Fibroblast of skin of abdomen (primary cell): ENCODE results near the gene CHRDL2.

Experiments used
- DNase-seq: peaks from one replicate; pipeline ENCODE4 v3.0.0-alpha.2; 2013

CHRDL2 gene

DNA sequence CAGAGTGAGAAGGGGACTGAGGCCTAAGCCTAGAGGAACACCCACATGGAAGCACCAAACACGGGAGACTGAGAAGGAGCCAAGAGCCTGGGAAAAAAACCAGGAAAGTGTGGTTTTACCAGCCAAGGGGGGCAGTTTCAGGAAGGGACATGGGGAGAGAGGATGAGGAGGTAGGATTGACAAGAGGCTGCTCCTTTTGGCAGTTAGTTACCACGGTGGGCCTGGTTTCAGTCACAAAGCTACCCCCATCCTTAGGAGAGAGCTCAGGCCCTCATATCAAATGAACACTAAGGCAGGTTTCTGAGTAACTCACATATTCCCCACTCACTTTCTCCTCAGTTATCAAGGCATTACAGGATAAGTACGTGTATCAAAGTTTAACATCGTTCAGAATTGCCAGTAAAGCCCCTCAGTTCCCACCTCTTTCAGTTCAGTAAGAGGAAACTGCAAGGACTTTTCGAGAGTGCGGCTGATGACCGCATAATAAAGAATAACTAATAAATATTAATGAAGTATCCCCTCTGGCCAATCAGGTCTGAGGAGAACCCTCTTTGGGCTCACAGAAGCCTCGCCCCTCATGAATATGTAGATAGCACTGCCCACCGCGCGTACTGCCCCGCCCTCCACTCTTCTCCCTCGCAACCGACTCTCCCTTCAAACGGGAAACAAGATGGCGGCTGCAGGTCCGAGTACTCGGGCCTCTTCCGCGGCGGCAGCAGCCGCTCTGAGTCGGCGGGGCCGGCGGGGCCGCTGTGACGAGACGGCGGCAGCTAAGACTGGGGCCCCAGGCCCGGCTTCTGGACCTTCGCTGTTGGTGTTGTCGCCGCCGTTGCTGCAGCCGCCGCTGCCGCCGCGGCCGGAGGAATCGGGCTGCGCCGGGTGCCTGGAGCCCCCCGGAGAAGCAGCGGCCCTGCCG lies 17.2 kb upstream of the CHRDL2 start, which contains the start of gene RNF169:
Gene RNF169, plus strand, starts transcription at position 639 of the 916 bp plus-strand sequence. Its CDS starts 32 bp downstream, at position 671.
- DNase-seq: peak; percentile 96

GRCh38 chr11:74746868-74747267 lies 15.6 kb upstream of the CHRDL2 start:
- no peak for DNase-seq

- no peak for DNase-seq
Observed at GRCh38 chr11:74744277-74744676, 13.1 kb upstream of the CHRDL2 start.

- no peak for DNase-seq
Observed at GRCh38 chr11:74743640-74744039, 12.4 kb upstream of the CHRDL2 start.

GRCh38 chr11:74742070-74742469 lies 10.8 kb upstream of the CHRDL2 start:
- no peak for DNase-seq

DNA sequence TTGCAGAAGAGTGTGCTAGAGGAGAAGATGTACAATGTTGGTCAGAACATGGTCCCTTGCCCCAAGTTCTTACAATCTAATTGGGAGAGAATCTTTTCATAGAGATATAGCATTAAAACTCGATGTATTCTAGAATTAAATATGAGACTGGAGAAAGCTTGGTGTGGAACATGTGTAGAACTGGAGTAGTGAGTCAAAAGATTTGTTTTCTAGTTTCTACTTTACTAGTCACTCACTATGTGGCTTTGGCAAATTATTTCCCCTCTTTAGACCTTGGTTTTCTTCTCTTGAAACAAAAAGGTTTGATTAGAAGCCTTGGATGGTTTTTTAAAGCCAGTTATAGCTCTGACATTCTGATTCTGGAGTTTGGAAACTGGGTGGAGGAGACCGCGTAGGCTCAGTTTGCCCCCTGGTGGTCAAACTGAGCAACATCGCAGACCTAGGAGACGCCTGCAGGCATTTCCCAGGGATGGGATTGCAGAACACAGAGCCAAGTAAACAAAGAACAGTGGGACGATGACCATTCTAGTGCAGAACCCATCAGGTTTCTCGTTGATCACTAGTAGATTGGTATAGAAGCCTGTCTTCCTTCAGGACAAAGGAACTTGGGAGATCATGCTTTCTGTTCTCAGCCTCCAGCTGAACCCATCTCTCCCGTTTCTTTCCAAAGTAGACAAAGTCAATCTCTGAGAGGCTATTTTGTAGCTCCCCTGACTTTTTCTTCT lies 8.5 kb upstream of the CHRDL2 start:
- DNase-seq: peak; percentile 57

- DNase-seq: no peak
Observed at GRCh38 chr11:74736031-74736430, 4.8 kb upstream of the CHRDL2 start.

DNA sequence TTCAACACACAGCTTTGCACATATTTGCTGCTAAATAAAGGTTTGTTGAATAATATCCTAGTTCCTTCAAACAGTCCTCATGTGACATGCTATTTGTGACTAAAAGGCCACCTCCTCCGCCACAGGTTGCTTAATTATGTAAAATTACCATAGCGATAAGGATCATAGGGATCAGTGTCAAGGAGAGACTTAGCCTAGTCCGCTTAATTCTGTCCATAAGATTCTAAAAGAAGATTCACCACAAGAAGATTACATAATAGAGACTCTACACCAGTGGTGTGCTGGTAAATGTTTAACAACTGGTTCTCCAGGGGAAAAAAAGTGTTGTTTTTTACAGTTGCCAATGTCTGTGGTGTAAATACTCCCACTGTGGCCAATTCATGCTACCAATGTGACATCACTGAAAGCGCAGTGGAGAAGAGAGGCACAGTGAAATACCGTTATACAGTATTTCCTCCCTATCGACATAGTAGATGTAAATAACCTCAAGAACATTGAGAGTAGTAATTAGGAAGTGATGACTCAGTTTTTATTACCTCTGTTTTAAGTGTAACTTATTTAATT lies 4.2 kb upstream of the CHRDL2 start:
- no peak for DNase-seq

- DNase-seq: no peak
Observed at GRCh38 chr11:74734559-74734925, 3.3 kb upstream of the CHRDL2 start.

- no peak for DNase-seq
Observed at GRCh38 chr11:74730571-74731260, 510 bp downstream of the CHRDL2 start.

- no peak for DNase-seq
Observed at GRCh38 chr11:74729397-74729796, 1.8 kb downstream of the CHRDL2 start.

DNA sequence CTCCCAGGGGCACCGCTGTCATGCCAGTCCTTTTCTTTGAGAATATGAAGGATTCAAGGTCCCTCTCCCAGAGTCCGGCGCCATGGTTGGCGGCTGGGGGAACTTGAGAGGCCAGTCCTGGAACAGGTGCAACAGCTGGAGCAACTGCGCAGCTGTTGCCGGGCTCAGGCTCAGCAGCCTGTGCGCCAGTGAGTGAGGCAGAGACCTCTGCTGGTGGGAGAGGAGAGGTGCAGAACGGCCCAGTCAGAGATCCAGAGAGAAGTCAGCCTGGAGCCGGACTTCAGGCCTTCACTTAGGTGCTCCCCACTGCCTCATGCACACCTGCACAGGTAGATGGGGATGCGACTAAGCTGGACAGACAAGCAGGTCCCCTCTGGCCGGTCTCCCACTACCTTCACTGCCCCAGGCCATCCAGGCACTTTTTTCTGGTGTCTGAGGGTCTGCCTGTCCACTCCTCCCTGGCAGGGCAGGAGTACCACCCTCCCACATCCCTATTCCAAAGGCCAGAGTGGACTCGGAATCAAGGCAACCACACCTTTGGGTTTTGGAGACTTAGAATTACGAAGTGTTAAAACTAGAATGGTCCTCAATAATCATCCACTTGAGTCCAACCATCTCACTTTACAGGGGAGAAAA lies 4.6 kb downstream of the CHRDL2 start:
- DNase-seq: peak; percentile 57

DNA sequence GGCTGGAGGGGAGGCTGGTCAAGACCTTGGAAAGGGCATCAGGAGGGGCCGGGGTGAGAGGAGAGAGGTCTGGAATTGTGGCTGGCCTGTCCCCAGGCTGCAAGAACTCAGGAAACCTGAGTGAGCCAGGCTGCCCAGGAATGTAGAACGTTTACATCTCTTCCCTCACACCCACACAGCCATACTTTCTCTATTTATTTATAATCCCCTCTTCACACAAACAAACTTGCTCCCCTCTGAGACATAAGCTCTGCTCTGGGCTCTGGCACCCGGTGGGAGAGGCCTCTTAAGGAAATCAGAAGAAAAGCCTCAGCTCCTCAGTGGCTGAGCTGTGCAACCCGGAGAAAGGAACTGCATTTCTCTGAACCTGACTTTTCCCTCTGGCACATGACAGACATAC lies 5.5 kb downstream of the CHRDL2 start:
- no peak for DNase-seq

DNA sequence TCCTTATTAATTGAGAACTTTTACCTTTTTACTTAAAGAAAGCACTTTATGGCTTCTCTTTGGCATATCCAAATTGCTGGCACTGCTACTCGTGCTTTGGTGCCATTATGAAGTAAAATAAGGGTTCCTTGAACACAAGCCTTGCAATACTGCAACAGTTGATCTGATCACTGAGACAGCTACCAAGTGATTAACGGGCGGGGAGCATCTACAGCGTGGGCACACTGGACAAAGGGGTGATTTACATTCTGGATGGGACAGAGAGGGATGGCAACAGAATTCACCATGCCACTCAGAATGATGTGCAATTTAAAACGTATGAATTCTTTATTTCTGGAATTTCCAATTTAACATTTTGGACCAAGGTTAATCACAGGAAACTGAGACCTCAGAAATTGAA lies 7.7 kb downstream of the CHRDL2 start:
- DNase-seq: no peak

- no peak for DNase-seq
Observed at GRCh38 chr11:74721479-74721835, 9.8 kb downstream of the CHRDL2 start.

DNA sequence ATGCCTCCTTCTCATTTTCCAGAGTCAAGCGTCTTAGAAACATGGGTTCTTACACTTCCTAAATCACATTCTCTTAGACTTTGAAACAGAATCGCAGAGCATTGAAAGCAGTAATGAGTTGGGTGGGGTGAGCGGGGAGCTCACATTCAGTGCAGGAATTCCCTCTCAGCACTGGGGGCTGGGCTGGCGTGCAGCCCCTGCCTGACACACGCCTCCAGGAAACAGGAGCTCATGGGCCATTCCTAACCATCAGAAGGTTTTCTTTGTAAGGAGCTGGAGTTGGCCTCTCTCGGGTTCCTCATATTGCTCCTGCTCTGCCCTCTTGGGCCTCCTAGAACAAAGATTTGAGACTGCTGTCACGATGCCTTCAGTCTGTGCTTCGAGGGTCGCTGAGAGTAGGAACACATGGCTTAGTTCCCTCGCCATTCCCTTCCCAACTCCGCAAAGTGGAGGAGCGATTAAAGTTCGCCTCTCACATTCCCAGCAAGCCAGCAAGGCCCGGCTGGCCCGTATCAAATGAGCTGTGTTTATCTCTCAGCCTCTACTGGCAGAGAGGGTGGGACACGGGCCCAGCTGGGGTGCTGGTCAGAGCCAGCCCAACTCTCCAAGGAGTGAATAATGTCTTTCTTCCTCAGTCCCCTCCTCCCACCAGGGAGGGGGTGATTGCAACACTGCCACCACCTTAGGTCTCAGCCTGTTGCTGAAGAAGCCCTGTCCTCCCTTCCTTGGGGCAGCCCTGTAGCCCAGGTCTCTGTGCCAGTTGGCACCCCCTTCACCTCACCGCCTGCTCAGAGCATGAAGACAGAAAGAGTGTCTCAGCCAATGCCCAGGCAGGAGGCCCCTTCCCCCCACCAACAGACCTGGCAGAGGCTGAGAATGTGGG lies 10.4 kb downstream of the CHRDL2 start:
- DNase-seq: peak; percentile 38

DNA sequence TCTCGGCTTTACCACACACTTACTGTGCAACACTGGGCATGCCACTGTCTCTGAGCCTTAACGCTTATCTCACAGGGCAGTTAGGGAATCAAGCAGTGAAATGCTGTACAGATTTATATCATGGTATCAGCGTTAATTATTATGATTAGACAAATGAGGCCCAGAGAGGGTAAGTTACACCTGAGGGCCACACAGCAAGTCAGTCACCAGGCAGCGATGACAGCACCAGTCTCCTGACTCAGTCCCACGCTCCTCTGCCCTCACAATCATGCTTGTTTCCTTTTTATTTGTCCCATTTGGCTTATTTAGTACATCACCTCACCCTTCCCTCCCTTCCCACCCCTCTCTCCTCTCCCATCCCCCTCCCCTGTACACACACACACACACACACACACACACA lies 12.2 kb downstream of the CHRDL2 start:
- no peak for DNase-seq

DNA sequence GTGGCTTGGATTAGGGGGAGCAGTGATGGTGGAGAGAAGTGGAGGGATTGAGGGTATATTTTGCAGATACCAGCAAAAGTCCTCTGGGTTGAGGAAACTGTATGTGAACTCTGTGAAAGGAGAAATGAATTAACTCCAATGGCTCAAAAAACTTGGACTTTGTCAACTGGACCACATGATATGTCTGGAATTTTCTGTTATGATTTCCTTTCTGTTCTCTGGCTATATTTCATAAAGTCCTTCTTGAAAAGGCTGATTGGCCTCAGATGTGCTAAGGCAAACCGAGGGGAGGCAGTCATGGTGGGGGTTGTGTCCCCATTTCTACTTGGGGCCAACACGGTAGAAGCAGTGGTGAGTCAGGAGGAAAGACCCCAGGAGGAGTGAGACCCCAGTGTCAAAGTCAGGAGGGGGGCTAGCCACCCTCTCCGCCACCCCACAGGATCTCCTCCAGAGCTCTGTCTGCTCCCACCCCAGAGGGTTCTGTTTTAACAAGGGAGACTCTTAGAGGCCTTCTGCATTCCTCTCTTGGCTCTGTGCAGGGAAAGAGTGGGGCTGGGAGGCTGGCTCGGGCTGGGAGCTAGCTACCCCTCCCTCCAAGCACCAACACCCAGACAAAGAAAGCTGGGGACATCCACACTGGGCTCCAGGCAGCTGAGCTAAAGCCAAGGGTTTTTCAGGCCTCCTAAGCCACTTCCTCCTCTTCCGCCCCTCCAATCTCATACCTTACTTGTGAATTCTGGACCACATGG lies 13.8 kb downstream of the CHRDL2 start:
- peak; percentile 54 for DNase-seq

DNA sequence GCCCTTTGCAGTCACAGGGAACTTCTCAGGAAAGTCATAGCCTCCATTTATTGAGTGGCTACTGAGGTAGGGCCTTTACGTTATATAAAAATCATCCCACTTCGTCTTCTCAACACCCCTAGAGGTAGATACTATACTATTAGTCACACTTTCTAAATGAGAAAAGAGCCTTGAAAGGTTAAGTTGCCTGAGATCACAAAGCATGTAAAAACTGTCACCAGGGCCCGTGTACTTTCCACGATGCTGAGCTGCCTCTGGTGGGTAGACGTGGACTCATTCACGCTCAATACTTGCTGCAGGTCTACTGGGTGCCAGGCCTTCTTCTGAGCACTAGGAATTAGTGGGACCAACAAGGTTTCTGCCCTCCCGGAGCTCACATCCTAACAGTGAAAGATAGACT lies 16.3 kb downstream of the CHRDL2 start:
- DNase-seq: no peak

- no peak for DNase-seq
Observed at GRCh38 chr11:74713686-74714085, 17.5 kb downstream of the CHRDL2 start.
